DMS79 treated with DMSO at 0.1 percent for 48 hours (cell line): Measurements from ENCODE around the gene HERC2.
"Not testable (repeated sequence)": the region's sequence is repeated elsewhere in the genome, so short reads cannot be mapped to it uniquely, and the experiment has no call there.

Experiments
- DNase-seq: peaks from one replicate; lab custom pipeline; 2025; lab: John Stamatoyannopoulos, UW

The HERC2 gene

GRCh38 chr15:28178727-28179126 is 143.3 kb downstream of the HERC2 start:
- DNase-seq = no peak

GRCh38 chr15:28178290-28178689 is 143.7 kb downstream of the HERC2 start:
- no peak for DNase-seq

- DNase-seq = no peak
These were observed 152.6 kb downstream of the HERC2 start for GRCh38 chr15:28169366-28169765.

GRCh38 chr15:28168405-28169121 is 153.4 kb downstream of the HERC2 start:
- not testable (repeated sequence) for DNase-seq

GRCh38 chr15:28167042-28167441 is 154.9 kb downstream of the HERC2 start:
- DNase-seq = no peak

- DNase-seq = no peak
These were observed 156.2 kb downstream of the HERC2 start for GRCh38 chr15:28165791-28166190.

GRCh38 chr15:28164876-28165275 is 157.1 kb downstream of the HERC2 start:
- no peak for DNase-seq

- DNase-seq = no peak
These were observed 167.7 kb downstream of the HERC2 start for GRCh38 chr15:28154283-28154682.

- DNase-seq = no peak
These were observed 168.4 kb downstream of the HERC2 start for GRCh38 chr15:28153492-28154119.

- not testable (repeated sequence) for DNase-seq
These were observed 169.4 kb downstream of the HERC2 start for GRCh38 chr15:28152538-28152923.

- not testable (repeated sequence) for DNase-seq
These were observed 170.0 kb downstream of the HERC2 start for GRCh38 chr15:28151864-28152537.

GRCh38 chr15:28147801-28148200 is 174.2 kb downstream of the HERC2 start:
- no peak for DNase-seq

GRCh38 chr15:28145419-28145818 is 176.6 kb downstream of the HERC2 start:
- DNase-seq = not testable (repeated sequence)

- no peak for DNase-seq
These were observed 181.9 kb downstream of the HERC2 start for GRCh38 chr15:28140062-28140461.

GRCh38 chr15:28137408-28138039 is 184.5 kb downstream of the HERC2 start:
- not testable (repeated sequence) for DNase-seq

- DNase-seq = not testable (repeated sequence)
These were observed 185.6 kb downstream of the HERC2 start for GRCh38 chr15:28136236-28136904.

GRCh38 chr15:28133281-28133680 is 188.7 kb downstream of the HERC2 start:
- DNase-seq = no peak

GRCh38 chr15:28132524-28133275 is 189.3 kb downstream of the HERC2 start:
- no peak for DNase-seq

- no peak for DNase-seq
These were observed 190.0 kb downstream of the HERC2 start for GRCh38 chr15:28131946-28132345.

GRCh38 chr15:28131400-28131799 is 190.6 kb downstream of the HERC2 start:
- no peak for DNase-seq

- no peak for DNase-seq
These were observed 191.3 kb downstream of the HERC2 start for GRCh38 chr15:28130651-28131050.
